Naive B cell (primary cell): ENCODE results near the gene ZKSCAN1. TPM values are rescaled to one million over a fixed set of nuclear protein-coding genes. Genes with fewer than 3 reads are reported as not detected.
A peak's percentile ranks its signal among the peaks of the same experiment; 100 is the strongest.

ENCODE experiments used
- ATAC-seq, 2 donors: fragments of 150-1000 bp; cut with Tn5 transposase; 2 replicates each; pipeline ENCODE4 v1.10.0; 2021; ENCODE audit warnings: low read depth in 2 of 2, mild to moderate bottlenecking in 2 of 2, moderate library complexity in 2 of 2
- DNase-seq: peaks from one replicate; pipeline ENCODE4 v3.0.0; 2022
- H3K27ac Mint-ChIP-seq, 6 donors: one replicate each; pipeline ENCODE4 v1.8.0; 2020 to 2022; ENCODE audit warnings: mild to moderate bottlenecking in 6 of 6, mixed read lengths in 6 of 6, moderate library complexity in 5 of 6, inconsistent platforms in 2 of 6
- H3K27me3 Mint-ChIP-seq, 3 donors: one replicate each; pipeline ENCODE4 v1.8.0; 2021 to 2022; ENCODE audit warnings: mixed read lengths in 3 of 3, mild to moderate bottlenecking in 1 of 3
- H3K36me3 Mint-ChIP-seq, 2 donors: one replicate each; pipeline ENCODE4 v1.8.0; 2020 to 2022; ENCODE audit warnings: mixed read lengths in 2 of 2, inconsistent platforms in 1 of 2, mild to moderate bottlenecking in 1 of 2
- H3K4me1 Mint-ChIP-seq, 3 donors: one replicate each; pipeline ENCODE4 v1.8.0; 2020 to 2022; ENCODE audit warnings: mixed read lengths in 3 of 3, inconsistent platforms in 1 of 3, mild to moderate bottlenecking in 1 of 3, moderate library complexity in 1 of 3
- H3K4me3 Mint-ChIP-seq, 8 donors: one replicate each; pipeline ENCODE4 v1.8.0; 2020 to 2022; ENCODE audit warnings: mild to moderate bottlenecking in 8 of 8, mixed read lengths in 8 of 8, moderate library complexity in 8 of 8, inconsistent platforms in 2 of 8
- H3K9me3 Mint-ChIP-seq, 7 donors: one replicate each; pipeline ENCODE4 v1.8.0; 2020 to 2022; ENCODE audit warnings: mixed read lengths in 7 of 7, mild to moderate bottlenecking in 5 of 7, inconsistent platforms in 2 of 7, moderate library complexity in 1 of 7
- polyA plus RNA-seq, 6 donors: library from polyadenylated mRNA; unstranded; fragments of 300-500 nt; fragmentation: Illumina TruSeq; gene quantifications; one replicate each; pipeline ENCODE4 v1.2.3, GENCODE V29; 2021; ENCODE audit warnings: low read depth in 6 of 6

The ZKSCAN1 gene
- polyA plus RNA-seq, 6 donors from 2014 or later, result 14.7 to 54.3 (median 36.7) TPM

DNA sequence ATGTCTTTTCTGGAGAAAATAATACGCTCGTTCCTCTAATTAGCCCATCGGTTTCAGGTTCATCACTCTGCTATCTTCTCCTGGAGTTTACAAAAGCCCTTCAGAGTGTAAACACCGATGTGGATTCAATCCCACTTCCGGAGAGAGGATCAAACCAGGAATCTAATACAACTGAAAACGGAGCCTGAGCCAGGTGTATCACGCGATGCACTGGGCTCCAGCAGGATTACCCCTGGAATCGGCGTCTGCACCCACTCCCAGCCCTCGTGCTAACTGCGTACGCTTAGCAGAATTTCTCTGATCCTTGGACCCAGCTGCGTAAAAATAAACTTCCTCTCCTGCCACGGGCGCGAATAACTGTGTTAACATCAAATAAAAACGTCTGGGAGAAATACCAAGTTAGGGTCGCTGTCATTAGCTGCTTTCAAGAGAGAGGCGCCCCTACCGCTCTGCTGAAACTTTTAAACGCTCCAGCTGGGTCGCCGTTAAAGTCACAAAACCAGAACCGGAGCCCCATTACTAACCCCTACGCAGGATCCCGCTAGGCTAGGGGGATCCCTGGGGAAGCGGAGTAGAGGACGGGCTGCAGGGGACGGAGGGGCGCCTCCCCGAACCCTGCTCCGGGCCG lies 65.6 kb downstream of the ZKSCAN1 start:
- no peak for DNase-seq
- ATAC-seq, result peak; percentile 3 to 5
- Mint-ChIP-seq H3K36me3 (peaks cover 5 to 11% of the 10 kb centered on the region in 2 donors), H3K27me3 (no peaks in the 10 kb centered on the region), H3K4me1 (peaks cover 31 to 51% (median 40%) of the 10 kb centered on the region in 3 donors), H3K4me3 (peak overlapping the region; percentile 83 to 97 (median 94)), H3K9me3 (no peaks in the 10 kb centered on the region), H3K27ac (peak overlapping the region; percentile 33 to 97 (median 80))

DNA sequence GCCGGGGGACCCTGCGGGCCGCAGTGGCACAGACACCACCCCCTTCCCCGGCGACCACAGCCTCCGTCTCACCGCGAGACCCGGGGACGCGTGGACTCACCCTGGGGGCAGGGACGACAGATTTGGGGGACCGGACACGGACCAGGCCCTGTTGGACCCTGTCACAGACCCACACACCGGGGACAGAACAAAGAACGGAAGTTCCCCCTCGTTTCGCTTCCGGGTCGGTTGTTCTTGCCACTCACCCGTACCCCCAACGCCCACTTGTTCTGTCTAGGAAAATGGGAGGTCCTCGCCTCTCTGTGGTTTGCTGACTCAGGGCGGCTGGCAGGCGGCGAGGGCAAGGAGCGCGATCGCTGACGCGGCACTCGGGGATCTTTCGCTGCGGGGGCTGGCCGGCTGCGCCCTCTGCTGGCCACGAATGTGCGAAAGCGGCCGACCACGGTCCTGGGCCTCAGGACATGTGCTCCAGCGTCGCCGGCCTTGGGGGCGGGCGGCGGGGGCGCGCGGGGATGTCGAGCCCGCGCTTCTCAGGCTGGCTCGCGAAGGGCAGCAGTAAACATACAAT lies 66.2 kb downstream of the ZKSCAN1 start, which contains the start of gene ZNF3:
TSS of gene ZNF3 (minus strand) at position 189 of the 568 bp plus-strand sequence. CDS start 4,366 bp downstream, outside the sequence.
- peaks cover 31 to 51% (median 38%) of the 10 kb centered on the region in 3 donors for H3K4me1 Mint-ChIP-seq
- no peaks in the 10 kb centered on the region for H3K27me3 Mint-ChIP-seq
- peaks cover 0 to 10% of the 10 kb centered on the region in 2 donors for H3K36me3 Mint-ChIP-seq
- peak within 1 kb of the TSS; percentile 83 to 97 (median 94) for H3K4me3 Mint-ChIP-seq
- DNase-seq (peak; percentile 98), ATAC-seq (peak; percentile 67 to 71)
- H3K27ac Mint-ChIP-seq, result peak within 1 kb of the TSS; percentile 85 to 98 (median 97)
- no peaks in the 10 kb centered on the region for H3K9me3 Mint-ChIP-seq

DNA sequence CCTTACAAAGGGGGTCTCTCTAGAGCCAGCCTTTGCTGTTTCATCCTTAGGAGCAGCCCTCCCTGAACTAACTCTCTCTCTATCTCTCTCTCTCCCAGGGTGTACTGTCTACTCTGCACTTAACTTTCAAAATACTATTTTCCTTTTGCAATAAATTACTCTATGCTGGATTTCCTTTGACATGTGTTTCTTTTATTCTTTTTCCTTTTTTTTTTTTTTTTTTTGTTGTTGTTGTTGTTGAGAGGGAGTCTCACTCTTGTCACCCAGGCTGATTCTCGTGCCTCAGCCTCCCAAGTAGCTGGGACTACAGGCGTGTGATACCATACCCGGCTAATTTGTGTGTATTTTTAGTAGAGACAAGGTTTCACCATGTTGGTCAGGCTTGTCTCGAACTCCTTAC lies 67.6 kb downstream of the ZKSCAN1 start:
- Mint-ChIP-seq H3K4me1 (peaks cover 34 to 51% (median 46%) of the 10 kb centered on the region in 3 donors), H3K36me3 (peaks cover 0 to 6% of the 10 kb centered on the region in 2 donors), H3K4me3 (peak overlapping the region in 7 of 8 donors; percentile 83 to 97 (median 93)), H3K27ac (peak overlapping the region; percentile 85 to 98 (median 97)), H3K27me3 (no peaks in the 10 kb centered on the region), H3K9me3 (no peaks in the 10 kb centered on the region)
- DNase-seq, result no peak
- ATAC-seq, result no peak

DNA sequence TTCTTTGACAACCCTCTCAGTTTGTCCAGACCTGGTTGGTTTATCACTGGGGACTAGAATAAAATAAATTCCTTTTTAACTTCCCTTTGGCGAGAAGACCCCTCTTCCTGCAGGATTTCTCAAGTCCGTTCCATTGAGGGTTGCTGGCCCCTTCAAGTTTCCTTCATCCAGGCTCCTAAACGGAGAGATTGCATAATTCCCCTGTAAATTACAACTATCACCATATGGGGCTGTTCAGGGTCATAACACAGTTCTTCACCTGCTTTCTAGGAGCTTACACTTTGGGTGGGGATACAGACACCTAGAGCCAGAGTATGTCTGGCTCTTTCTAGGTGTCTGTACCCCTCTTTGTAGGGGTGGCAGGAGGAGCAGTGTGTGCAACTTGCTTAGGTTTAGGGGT lies 70.1 kb downstream of the ZKSCAN1 start:
- no peak for DNase-seq
- peak overlapping the region in 1 of 6 donors; percentile 41 for H3K27ac Mint-ChIP-seq
- H3K4me1 Mint-ChIP-seq, result peaks cover 32 to 50% (median 45%) of the 10 kb centered on the region in 3 donors
- no peaks in the 10 kb centered on the region for H3K27me3 Mint-ChIP-seq
- ATAC-seq, result no peak
- peaks cover 0 to 3% (median 0%) of the 10 kb centered on the region in 7 donors for H3K9me3 Mint-ChIP-seq
- no peaks in the 10 kb centered on the region for H3K36me3 Mint-ChIP-seq
- H3K4me3 Mint-ChIP-seq, result peak overlapping the region in 3 of 8 donors; percentile 33 to 69 (median 51)

DNA sequence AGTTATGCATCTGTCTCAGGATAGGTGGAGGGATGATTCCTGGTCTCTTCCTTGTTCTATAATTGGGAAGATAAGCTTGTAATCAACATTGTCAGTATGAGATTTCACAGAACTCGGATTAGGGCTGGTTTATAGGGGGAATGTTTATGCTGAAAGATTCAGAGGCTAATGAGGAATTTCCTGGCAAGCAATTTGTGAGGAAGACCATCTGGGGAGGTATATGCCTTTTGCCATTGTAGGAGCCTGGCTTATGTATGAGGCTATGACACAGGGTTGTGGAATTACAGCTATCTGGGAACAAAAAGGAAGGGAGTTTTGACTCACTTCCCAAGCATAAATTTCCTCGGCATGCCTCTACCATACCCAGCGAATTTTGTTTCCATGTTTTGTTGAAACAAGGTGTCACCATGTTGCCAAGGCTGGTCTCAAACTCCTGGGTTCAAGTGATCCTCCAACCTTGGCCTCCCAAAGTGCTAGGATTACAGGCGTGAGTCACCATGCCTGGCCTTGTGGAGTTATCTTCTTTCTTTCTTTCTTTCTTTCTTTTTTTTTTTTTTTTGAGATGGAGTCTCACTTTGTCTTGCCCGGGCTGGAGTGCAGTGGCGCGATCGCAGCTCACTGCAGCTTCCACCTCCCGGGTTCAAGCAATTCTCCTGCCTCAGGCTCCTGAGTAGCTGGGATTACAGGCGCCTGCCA lies 71.8 kb downstream of the ZKSCAN1 start:
- no peak for ATAC-seq
- no peak for DNase-seq
- peaks cover 6 to 8% of the 10 kb centered on the region in 2 donors for H3K36me3 Mint-ChIP-seq
- no peaks in the 10 kb centered on the region for H3K27me3 Mint-ChIP-seq
- H3K27ac Mint-ChIP-seq, result peak overlapping the region in 5 of 6 donors; percentile 1 to 98 (median 72)
- H3K4me3 Mint-ChIP-seq, result peak overlapping the region in 6 of 8 donors; percentile 9 to 90 (median 58)
- peaks cover 0 to 3% (median 0%) of the 10 kb centered on the region in 7 donors for H3K9me3 Mint-ChIP-seq
- peaks cover 18 to 42% (median 30%) of the 10 kb centered on the region in 3 donors for H3K4me1 Mint-ChIP-seq

DNA sequence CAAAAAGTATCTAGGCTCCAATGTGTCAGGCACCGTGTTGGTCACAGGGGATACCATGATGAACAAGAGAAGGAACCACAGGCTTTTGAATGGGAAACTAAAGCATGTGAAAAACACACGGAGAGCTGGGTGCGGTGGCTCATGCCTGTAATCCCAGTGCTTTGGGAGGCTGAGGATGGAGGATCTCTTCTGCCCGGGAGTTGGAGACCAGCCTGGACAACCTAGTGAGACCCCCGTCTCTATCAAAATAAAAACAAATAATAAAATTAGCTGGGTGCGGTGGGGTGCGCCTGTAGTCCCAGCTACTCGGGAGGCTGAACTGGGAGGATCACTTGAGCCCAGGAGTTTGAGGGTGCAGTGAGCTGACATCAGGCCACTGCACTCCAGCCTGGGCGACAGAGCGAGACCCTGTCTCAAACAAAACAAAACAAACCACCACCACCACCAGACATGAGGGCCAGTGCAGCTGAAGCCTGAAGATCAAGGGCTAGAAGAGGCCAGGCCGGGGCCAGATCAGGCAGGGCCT lies 72.8 kb downstream of the ZKSCAN1 start:
- DNase-seq, result no peak
- Mint-ChIP-seq H3K9me3 (peaks cover 0 to 3% (median 0%) of the 10 kb centered on the region in 7 donors), H3K4me3 (peak overlapping the region; percentile 87 to 94 (median 90)), H3K4me1 (peaks cover 12 to 33% (median 22%) of the 10 kb centered on the region in 3 donors), H3K27ac (peak overlapping the region; percentile 30 to 98 (median 94)), H3K27me3 (no peaks in the 10 kb centered on the region), H3K36me3 (peaks cover 11 to 12% of the 10 kb centered on the region in 2 donors)
- ATAC-seq, result peak; percentile 23 to 28

DNA sequence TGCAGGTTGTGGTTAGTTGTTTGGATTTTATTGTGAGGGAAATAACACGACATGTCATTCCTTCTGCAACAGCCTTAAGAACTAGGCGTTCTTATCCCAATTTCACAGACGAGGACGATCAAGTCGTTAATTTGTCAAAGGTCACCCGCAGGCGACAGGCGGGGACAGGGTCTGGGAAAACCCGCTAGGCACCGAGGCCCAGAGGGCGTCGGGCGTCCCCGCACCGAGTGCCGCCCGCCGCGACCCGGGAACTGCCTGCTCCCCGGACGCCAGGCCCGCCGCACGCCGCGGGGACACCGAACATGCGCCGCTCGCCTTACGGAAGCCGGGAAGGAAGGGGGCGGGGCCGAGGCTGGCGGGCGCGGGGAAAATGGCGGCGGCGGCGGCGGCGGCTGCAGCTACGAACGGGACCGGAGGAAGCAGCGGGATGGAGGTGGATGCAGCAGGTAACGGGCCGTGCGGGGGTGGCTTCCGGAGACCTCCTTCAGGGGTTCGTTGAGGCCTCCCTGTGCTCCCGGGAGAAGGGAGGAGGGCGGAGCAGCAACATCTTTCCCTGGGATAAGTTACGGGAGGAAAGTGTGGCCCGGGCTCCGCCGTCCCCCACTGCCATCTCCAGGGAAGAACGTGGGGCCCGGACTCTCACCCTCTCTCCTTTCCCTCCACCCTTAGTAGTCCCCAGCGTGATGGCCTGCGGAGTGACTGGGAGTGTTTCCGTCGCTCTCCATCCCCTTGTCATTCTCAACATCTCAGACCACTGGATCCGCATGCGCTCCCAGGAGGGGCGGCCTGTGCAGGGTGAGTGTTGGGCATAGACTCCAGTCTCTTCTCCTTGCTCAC lies 73.4 kb downstream of the ZKSCAN1 start, which contains the start of gene COPS6:
TSS of gene COPS6 (plus strand) at position 349 of the 837 bp plus-strand sequence. CDS start at position 371, 22 bp downstream.
- Mint-ChIP-seq H3K4me3 (peak within 1 kb of the TSS; percentile 87 to 94 (median 90)), H3K4me1 (peaks cover 12 to 31% (median 15%) of the 10 kb centered on the region in 3 donors), H3K9me3 (peaks cover 0 to 3% (median 0%) of the 10 kb centered on the region in 7 donors), H3K27me3 (no peaks in the 10 kb centered on the region), H3K27ac (peak within 1 kb of the TSS; percentile 51 to 98 (median 94)), H3K36me3 (peaks cover 11 to 17% of the 10 kb centered on the region in 2 donors)
- ATAC-seq, result peak; percentile 83 to 88
- DNase-seq, result peak; percentile 85

DNA sequence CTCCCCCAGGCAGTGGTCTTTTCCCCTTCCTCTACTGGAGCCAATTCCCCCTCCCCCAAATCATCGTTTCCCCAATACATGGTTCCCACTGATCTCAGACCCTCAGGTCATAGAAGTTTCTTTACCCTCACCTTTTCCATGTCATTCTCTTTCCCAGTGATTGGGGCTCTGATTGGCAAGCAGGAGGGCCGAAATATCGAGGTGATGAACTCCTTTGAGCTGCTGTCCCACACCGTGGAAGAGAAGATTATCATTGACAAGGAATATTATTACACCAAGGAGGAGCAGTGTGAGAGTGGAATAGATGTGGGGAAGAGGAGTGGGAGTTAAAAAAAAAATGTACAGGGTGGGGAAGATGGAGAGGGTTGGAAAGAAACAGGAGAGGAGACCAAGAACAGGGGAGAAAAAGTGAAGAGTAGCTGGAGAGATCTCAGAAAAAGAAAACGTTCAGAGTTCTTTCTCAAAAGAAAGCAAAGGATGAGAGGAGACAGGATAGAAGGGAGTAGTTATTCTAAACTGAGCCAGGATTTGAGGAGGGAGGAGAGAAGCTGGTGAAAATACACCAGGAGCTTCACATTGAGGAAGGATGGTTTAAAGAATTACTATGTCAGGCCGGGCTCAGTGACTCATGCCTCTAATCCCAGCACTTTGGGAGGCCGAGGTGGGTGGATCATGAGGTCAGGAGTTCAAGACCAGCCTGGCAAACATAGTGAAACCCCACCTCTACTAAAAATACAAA lies 74.2 kb downstream of the ZKSCAN1 start:
- Mint-ChIP-seq H3K27me3 (no peaks in the 10 kb centered on the region), H3K4me3 (peak overlapping the region; percentile 87 to 94 (median 90)), H3K4me1 (peaks cover 12 to 31% (median 15%) of the 10 kb centered on the region in 3 donors), H3K27ac (peak overlapping the region; percentile 49 to 95 (median 89)), H3K9me3 (peaks cover 0 to 3% (median 0%) of the 10 kb centered on the region in 7 donors), H3K36me3 (peaks cover 11 to 19% of the 10 kb centered on the region in 2 donors)
- ATAC-seq (no peak), DNase-seq (no peak)

DNA sequence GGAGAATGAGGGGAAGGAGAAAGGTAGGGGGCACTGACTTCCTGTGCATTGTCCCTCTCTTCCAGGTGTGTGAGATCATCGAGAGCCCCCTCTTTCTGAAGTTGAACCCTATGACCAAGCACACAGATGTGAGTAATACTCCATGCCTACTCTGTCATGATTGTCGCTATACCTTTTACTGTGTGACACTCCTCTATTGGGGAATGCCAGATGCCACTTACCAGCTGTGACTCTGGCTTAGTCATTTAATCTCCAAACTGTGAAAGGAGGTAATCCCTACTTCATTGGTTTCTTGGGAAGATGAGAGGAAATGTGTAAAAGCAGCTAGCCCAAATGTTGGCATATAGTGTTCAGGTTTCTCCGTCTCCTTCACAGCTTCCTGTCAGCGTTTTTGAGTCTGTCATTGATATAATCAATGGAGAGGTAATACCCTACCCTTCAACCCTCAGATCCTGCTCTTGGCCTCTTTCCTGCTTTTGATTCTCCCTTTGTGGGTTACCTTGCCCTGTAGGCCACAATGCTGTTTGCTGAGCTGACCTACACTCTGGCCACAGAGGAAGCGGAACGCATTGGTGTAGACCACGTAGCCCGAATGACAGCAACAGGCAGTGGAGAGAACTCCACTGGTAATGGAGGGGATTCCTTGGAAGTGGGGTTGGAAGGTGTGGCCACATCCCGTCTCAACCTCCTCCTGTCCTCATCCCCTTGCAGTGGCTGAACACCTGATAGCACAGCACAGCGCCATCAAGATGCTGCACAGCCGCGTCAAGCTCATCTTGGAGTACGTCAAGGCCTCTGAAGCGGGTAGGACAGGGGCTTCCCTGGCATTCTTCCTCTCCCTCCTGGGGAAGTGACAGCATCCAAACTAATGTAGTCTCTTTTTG lies 75.4 kb downstream of the ZKSCAN1 start:
- no peak for DNase-seq
- Mint-ChIP-seq H3K27me3 (no peaks in the 10 kb centered on the region), H3K36me3 (peaks cover 11 to 21% of the 10 kb centered on the region in 2 donors), H3K9me3 (peaks cover 0 to 3% (median 0%) of the 10 kb centered on the region in 7 donors), H3K27ac (peak overlapping the region in 3 of 6 donors; percentile 42 to 93 (median 43)), H3K4me1 (peaks cover 12 to 39% (median 17%) of the 10 kb centered on the region in 3 donors), H3K4me3 (peak overlapping the region in 6 of 8 donors; percentile 57 to 90 (median 88))
- no peak for ATAC-seq
